Transverse colon (tissue), 4 donors: ENCODE results near the gene SMAD1. TPM values are rescaled to one million over a fixed set of nuclear protein-coding genes. Genes with fewer than 3 reads are reported as not detected.

ENCODE experiments used
- DNase-seq: peaks from one replicate; pipeline ENCODE4 v3.0.0-alpha.2; 2019
- H3K27ac ChIP-seq, 4 donors: fragments of 200-600 bp; sonication (generic); 2 replicates each; pipeline ENCODE4 v1.5.1; 2016 to 2018; ENCODE audit warnings: inconsistent platforms in 4 of 4
- H3K27me3 ChIP-seq: fragments of 200-600 bp; sonication (generic); 2 replicates; pipeline ENCODE4 v1.5.1; 2017; ENCODE audit warnings: inconsistent platforms
- H3K36me3 ChIP-seq, 4 donors: fragments of 200-600 bp; sonication (generic); 2 replicates each; pipeline ENCODE4 v1.5.1; 2017 to 2019; ENCODE audit warnings: inconsistent platforms in 4 of 4
- H3K4me1 ChIP-seq, 4 donors: fragments of 200-600 bp; sonication (generic); 2 replicates each; pipeline ENCODE4 v1.5.1; 2017 to 2020; ENCODE audit warnings: inconsistent platforms in 4 of 4
- H3K4me3 ChIP-seq, 4 donors: fragments of 200-600 bp; sonication (generic); 1 replicate in 1 of 4; 2 replicates in 3 of 4; pipeline versions ENCODE4 v1.5.1 to v1.6.1; 2017 to 2019; ENCODE audit warnings: inconsistent platforms in 4 of 4
- H3K9me3 ChIP-seq, 2 donors: fragments of 200-600 bp; sonication (generic); 2 replicates each; pipeline ENCODE4 v1.5.1; 2017 to 2019; ENCODE audit warnings: inconsistent platforms in 2 of 2
- CTCF ChIP-seq, 5 experiments: fragments of 200-600 bp in 3 of 5; fragments of 450-650 bp in 2 of 5; sonication (generic) in 3 of 5; IDR thresholded peaks; 1 replicate in 2 of 5; 2 replicates in 3 of 5; pipeline ENCODE4 v1.5.1; 2016 to 2017; ENCODE audit warnings: antibody characterized with exemption in 5 of 5, inconsistent platforms in 3 of 5, mild to moderate bottlenecking in 2 of 5, moderate library complexity in 1 of 5
- EP300 ChIP-seq: sonication (generic); formaldehyde crosslinking; IDR thresholded peaks from one replicate; pipeline ENCODE4 v1.6.1; 2017; ENCODE audit warnings: antibody characterized with exemption, low read depth
- POLR2A ChIP-seq: fragments of 450-650 bp; IDR thresholded peaks from one replicate; pipeline ENCODE4 v1.6.1; 2016; ENCODE audit warnings: antibody characterized with exemption, mild to moderate bottlenecking, moderate library complexity
- POLR2AphosphoS5 ChIP-seq, 3 donors: sonication (generic); formaldehyde crosslinking; IDR thresholded peaks; one replicate each; pipeline ENCODE4 v1.6.1; 2016; ENCODE audit warnings: antibody characterized with exemption in 3 of 3
- WGBS, 2 donors: methylation state at CpG; one replicate each; pipeline ENCODE4 v1.1.5; 2018; ENCODE audit warnings: low coverage in 1 of 2; 5-methylcytosine and 5-hydroxymethylcytosine counted together
- in situ Hi-C, 4 donors: fragments of 200-750 bp; cut with MboI; loops; one replicate each; pipeline versions ENCODE4 v1.15.0 to v1.15.1; 2017; ENCODE audit warnings: low sequenced_read_pairs in 3 of 4, low pct_ligation_motif_present in 1 of 4, low pct_unique_long_range_greater_than_20kb in 1 of 4
- intact Hi-C: fragments of 100-400 bp; cut with DNase I; formaldehyde crosslinking; loops from one replicate; pipeline ENCODE4 v1.15.1; 2023; ENCODE audit warnings: low total_unique reads
- total RNA-seq, 4 donors: library from RNA; depleted of rRNA; stranded (reverse); fragments of >200 nt; gene quantifications; one replicate each; pipeline ENCODE4 v1.1.0, GENCODE V29; 2016

The SMAD1 gene
- total RNA-seq, 4 donors from 2014 or later, result 42.9 to 65.1 (median 46.5) TPM

GRCh38 chr4:145436796-145437195 lies 44.9 kb upstream of the SMAD1 start:
- in situ Hi-C loops, result no loop called here
- intact Hi-C loops, result no loop called here
- no peak overlapping the region for H3K4me3 ChIP-seq
- H3K4me1 ChIP-seq, result no peaks in the 10 kb centered on the region
- no peaks in the 10 kb centered on the region for H3K9me3 ChIP-seq
- DNase-seq, result no peak
- 68% methylated on average over 2 of the region's 2 CpGs; no CpG with 5 or more reads in 1 of the 2 donors for WGBS, 2 donors
- H3K27ac ChIP-seq, result no peak overlapping the region
- TF ChIP-seq EP300, result no peak
- no peak for TF ChIP-seq CTCF (IDR thresholded peaks at IDR 0.05)
- TF ChIP-seq POLR2AphosphoS5 (IDR thresholded peaks at IDR 0.05), result no peak
- no peak for TF ChIP-seq POLR2A
- no peaks in the 10 kb centered on the region for H3K27me3 ChIP-seq
- H3K36me3 ChIP-seq, result no peaks in the 10 kb centered on the region

- in situ Hi-C loops (no loop called here), intact Hi-C loops (no loop called here)
- H3K9me3 ChIP-seq, result no peaks in the 10 kb centered on the region
- TF ChIP-seq EP300, result no peak
- no peak for TF ChIP-seq POLR2AphosphoS5 (IDR thresholded peaks at IDR 0.05)
- no peak for TF ChIP-seq CTCF (IDR thresholded peaks at IDR 0.05)
- TF ChIP-seq POLR2A, result no peak
- H3K4me1 ChIP-seq, result no peaks in the 10 kb centered on the region
- H3K4me3 ChIP-seq, result no peak overlapping the region
- H3K27me3 ChIP-seq, result no peaks in the 10 kb centered on the region
- WGBS, 2 donors, result 82% methylated on average over 2 of the region's 2 CpGs; no CpG with 5 or more reads in 1 of the 2 donors
- H3K36me3 ChIP-seq, result no peaks in the 10 kb centered on the region
- H3K27ac ChIP-seq, result no peak overlapping the region
- no peak for DNase-seq
Observed at GRCh38 chr4:145437466-145437865, 44.2 kb upstream of the SMAD1 start.

- DNase-seq, result no peak
- TF ChIP-seq CTCF (IDR thresholded peaks at IDR 0.05), result no peak
- TF ChIP-seq POLR2A, result no peak
- TF ChIP-seq EP300, result no peak
- no peak for TF ChIP-seq POLR2AphosphoS5 (IDR thresholded peaks at IDR 0.05)
- H3K9me3 ChIP-seq, result no peaks in the 10 kb centered on the region
- no peaks in the 10 kb centered on the region for H3K4me1 ChIP-seq
- H3K36me3 ChIP-seq, result no peaks in the 10 kb centered on the region
- 89 to 95% methylated on average over 4 of the region's 4 CpGs for WGBS, 2 donors
- H3K4me3 ChIP-seq, result no peak overlapping the region
- in situ Hi-C loops (no loop called here), intact Hi-C loops (no loop called here)
- no peak overlapping the region for H3K27ac ChIP-seq
- no peaks in the 10 kb centered on the region for H3K27me3 ChIP-seq
Observed at GRCh38 chr4:145438298-145438697, 43.4 kb upstream of the SMAD1 start.

GRCh38 chr4:145440292-145441007 lies 41.2 kb upstream of the SMAD1 start:
- Histone ChIP-seq H3K27ac (no peak overlapping the region), H3K9me3 (no peaks in the 10 kb centered on the region), H3K27me3 (no peaks in the 10 kb centered on the region), H3K4me1 (no peaks in the 10 kb centered on the region), H3K36me3 (no peaks in the 10 kb centered on the region), H3K4me3 (no peak overlapping the region)
- 65 to 66% methylated on average over 5 of the region's 5 CpGs for WGBS, 2 donors
- no peak for DNase-seq
- no peak for TF ChIP-seq POLR2A
- no peak for TF ChIP-seq EP300
- intact Hi-C loops (no loop called here), in situ Hi-C loops (no loop called here)

- in situ Hi-C loops, result no loop called here
- intact Hi-C loops, result no loop called here
- H3K36me3 ChIP-seq, result no peaks in the 10 kb centered on the region
- no peaks in the 10 kb centered on the region for H3K9me3 ChIP-seq
- DNase-seq, result no peak
- H3K27me3 ChIP-seq, result no peaks in the 10 kb centered on the region
- no peak for TF ChIP-seq POLR2A
- TF ChIP-seq EP300, result no peak
- TF ChIP-seq POLR2AphosphoS5 (IDR thresholded peaks at IDR 0.05), result no peak
- no peak for TF ChIP-seq CTCF (IDR thresholded peaks at IDR 0.05)
- WGBS, 2 donors, result 52% methylated on average over 1 of the region's 1 CpG; no CpG with 5 or more reads in 1 of the 2 donors
- no peak overlapping the region for H3K27ac ChIP-seq
- no peaks in the 10 kb centered on the region for H3K4me1 ChIP-seq
- no peak overlapping the region for H3K4me3 ChIP-seq
Observed at GRCh38 chr4:145446184-145446583, 35.5 kb upstream of the SMAD1 start.
